Thyroid gland (tissue), 4 donors: Measurements from ENCODE around the gene INPP4A. TPM values are rescaled to one million over a fixed set of nuclear protein-coding genes. Genes with fewer than 3 reads are reported as not detected.

ENCODE experiments used
- DNase-seq, 2 donors: peaks; one replicate each; pipeline ENCODE4 v3.0.0-alpha.2; 2019
- H3K27ac ChIP-seq, 3 donors: fragments of 200-600 bp; sonication (generic); 1 replicate in 2 of 3; 2 replicates in 1 of 3; pipeline ENCODE4 v1.5.1; 2016 to 2019; ENCODE audit warnings: mild to moderate bottlenecking in 1 of 3, moderate library complexity in 1 of 3
- H3K27me3 ChIP-seq: fragments of 200-600 bp; sonication (generic); one replicate; pipeline ENCODE4 v1.5.1; 2019
- H3K36me3 ChIP-seq, 2 donors: fragments of 200-600 bp; sonication (generic); one replicate each; pipeline ENCODE4 v1.5.1; 2016 to 2019
- H3K4me1 ChIP-seq, 2 donors: fragments of 200-600 bp; sonication (generic); one replicate each; pipeline ENCODE4 v1.5.1; 2017 to 2019
- H3K4me3 ChIP-seq, 3 donors: fragments of 200-600 bp; sonication (generic); replicated peaks in 1 of 3; 1 replicate in 2 of 3; 2 replicates in 1 of 3; pipeline ENCODE4 v1.5.1; 2016; ENCODE audit warnings: mild to moderate bottlenecking in 1 of 3
- H3K9me3 ChIP-seq: fragments of 200-600 bp; sonication (generic); one replicate; pipeline ENCODE4 v1.5.1; 2017
- POLR2A ChIP-seq, 2 donors: fragments of 450-650 bp; IDR thresholded peaks; one replicate each; pipeline ENCODE4 v1.6.1; 2017; ENCODE audit warnings: antibody characterized with exemption in 2 of 2, mild to moderate bottlenecking in 2 of 2, moderate library complexity in 1 of 2
- WGBS, 2 donors: methylation state at CpG; one replicate each; pipeline ENCODE4 v1.1.5; 2017; 5-methylcytosine and 5-hydroxymethylcytosine counted together
- intact Hi-C: fragments of 100-400 bp; cut with DNase I; formaldehyde crosslinking; loops from one replicate; pipeline ENCODE4 v1.15.1; 2023
- total RNA-seq, 4 donors: library from RNA; depleted of rRNA; stranded (reverse); fragments of >200 nt; gene quantifications; one replicate each; pipeline ENCODE4 v1.2.3, GENCODE V29; 2016
- TF ChIP-seq, protein P1 (sequence below), 6 experiments: fragments of 200-600 bp in 3 of 6; fragments of 450-650 bp in 3 of 6; sonication (generic) in 3 of 6; IDR thresholded peaks; one replicate each; pipeline ENCODE4 v1.5.1; 2016 to 2019; ENCODE audit warnings: antibody characterized with exemption in 6 of 6, mild to moderate bottlenecking in 2 of 6, inconsistent platforms in 1 of 6, moderate library complexity in 1 of 6

The INPP4A gene
- total RNA-seq, 4 donors from 2014 or later = 18.9 to 24.9 (median 23.8) TPM

DNA sequence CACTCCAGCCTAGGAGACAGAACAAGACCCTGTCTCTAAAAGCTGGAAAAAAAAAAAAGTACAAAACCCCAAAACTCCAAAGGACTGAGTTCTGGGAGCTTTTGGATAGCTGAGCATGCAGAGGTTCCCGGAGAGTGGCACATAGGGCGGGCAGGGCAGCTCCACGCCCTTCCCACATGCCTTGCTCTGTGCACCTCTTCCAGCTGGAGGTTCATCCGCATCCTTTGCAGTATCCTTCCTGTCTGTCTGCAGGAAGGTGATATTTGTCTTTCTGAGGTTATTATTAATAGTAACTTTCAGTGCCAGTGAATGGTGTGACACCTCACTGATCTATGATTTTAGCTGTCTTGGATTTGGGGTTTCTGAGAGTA, 70.2 kb downstream of the INPP4A start:
- DNase-seq = no peak
- H3K36me3 ChIP-seq = no peaks in the 10 kb centered on the region
- H3K4me3 ChIP-seq = no peak overlapping the region
- peaks cover 0 to 17% of the 10 kb centered on the region in 2 donors for H3K4me1 ChIP-seq
- TF ChIP-seq, protein P1, sequence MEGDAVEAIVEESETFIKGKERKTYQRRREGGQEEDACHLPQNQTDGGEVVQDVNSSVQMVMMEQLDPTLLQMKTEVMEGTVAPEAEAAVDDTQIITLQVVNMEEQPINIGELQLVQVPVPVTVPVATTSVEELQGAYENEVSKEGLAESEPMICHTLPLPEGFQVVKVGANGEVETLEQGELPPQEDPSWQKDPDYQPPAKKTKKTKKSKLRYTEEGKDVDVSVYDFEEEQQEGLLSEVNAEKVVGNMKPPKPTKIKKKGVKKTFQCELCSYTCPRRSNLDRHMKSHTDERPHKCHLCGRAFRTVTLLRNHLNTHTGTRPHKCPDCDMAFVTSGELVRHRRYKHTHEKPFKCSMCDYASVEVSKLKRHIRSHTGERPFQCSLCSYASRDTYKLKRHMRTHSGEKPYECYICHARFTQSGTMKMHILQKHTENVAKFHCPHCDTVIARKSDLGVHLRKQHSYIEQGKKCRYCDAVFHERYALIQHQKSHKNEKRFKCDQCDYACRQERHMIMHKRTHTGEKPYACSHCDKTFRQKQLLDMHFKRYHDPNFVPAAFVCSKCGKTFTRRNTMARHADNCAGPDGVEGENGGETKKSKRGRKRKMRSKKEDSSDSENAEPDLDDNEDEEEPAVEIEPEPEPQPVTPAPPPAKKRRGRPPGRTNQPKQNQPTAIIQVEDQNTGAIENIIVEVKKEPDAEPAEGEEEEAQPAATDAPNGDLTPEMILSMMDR (IDR thresholded peaks at IDR 0.05) = no peak
- TF ChIP-seq POLR2A (IDR thresholded peaks at IDR 0.05) = no peak
- no peaks in the 10 kb centered on the region for H3K9me3 ChIP-seq
- H3K27me3 ChIP-seq = no peaks in the 10 kb centered on the region
- WGBS, 2 donors = 85 to 98% methylated on average over 4 of the region's 4 CpGs
- intact Hi-C loops = no loop called here
- H3K27ac ChIP-seq = no peak overlapping the region

DNA sequence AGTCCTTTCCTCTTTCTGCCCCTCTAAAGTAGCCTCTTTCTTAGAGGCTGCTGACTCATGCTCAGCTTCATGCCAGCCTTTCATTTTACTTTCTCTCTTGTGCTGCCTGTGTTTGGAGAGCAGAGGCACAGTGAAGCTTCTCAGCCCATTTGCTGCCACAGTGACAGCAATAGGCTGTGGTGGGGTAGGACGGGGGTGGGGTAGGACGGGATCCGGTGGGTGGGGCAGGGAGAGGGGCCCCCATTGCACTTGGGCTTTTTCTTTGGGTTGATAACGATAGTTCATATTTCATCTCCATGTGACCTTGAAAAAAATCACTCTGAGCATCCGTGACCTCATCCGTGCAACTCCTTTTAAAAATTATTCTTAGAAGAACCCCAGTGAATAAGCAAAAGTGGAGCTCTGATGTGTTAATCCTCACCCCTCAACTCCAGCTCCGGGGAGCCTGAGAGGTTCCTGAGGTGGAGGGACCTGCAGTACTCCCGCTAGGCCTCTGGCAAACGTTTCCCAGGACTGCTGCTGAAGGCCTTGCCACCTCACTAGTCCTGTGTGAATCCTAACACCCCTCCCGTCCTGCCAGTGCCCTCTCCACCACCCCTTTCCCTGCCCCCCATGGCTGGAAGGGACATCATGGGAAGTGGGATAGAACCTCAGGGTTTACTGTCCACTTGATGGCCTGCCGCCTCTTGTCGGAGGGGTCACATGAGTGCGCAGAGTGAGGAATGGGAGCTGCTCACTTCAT, 70.8 kb downstream of the INPP4A start:
- Histone ChIP-seq H3K4me1 (peaks cover 0 to 17% of the 10 kb centered on the region in 2 donors), H3K36me3 (no peaks in the 10 kb centered on the region), H3K27ac (no peak overlapping the region), H3K9me3 (no peaks in the 10 kb centered on the region), H3K27me3 (no peaks in the 10 kb centered on the region), H3K4me3 (no peak overlapping the region)
- TF ChIP-seq, protein P1 (IDR thresholded peaks at IDR 0.05) = no peak
- TF ChIP-seq POLR2A (IDR thresholded peaks at IDR 0.05) = no peak
- WGBS, 2 donors = 80 to 81% methylated on average over 13 of the region's 13 CpGs
- DNase-seq = no peak
- intact Hi-C loops = no loop called here

DNA sequence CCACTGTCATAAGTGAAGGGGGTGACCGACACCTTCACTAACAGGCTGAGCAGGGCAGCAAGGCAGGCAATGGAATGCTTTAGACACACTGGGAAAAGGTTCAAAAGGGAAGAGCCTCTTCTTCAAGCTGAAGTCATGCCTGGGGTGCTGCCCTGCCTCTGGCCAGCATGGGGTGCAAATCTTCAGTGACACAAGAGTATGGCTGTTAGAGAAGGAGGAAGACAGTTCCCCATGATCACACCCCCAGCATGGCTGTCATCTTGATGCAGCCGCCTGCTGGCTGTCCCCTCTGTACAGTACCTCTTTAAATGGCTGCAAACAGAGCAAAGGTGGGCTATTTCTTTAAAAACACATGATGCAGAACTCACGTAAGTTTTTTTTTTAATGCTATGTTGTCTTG, 71.9 kb downstream of the INPP4A start:
- Histone ChIP-seq H3K27ac (no peak overlapping the region), H3K4me3 (no peak overlapping the region), H3K4me1 (peaks cover 0 to 17% of the 10 kb centered on the region in 2 donors), H3K36me3 (no peaks in the 10 kb centered on the region), H3K9me3 (no peaks in the 10 kb centered on the region), H3K27me3 (no peaks in the 10 kb centered on the region)
- WGBS, 2 donors = 80 to 100% methylated on average over 3 of the region's 3 CpGs
- no peak for DNase-seq
- TF ChIP-seq, protein P1 (IDR thresholded peaks at IDR 0.05) = no peak
- TF ChIP-seq POLR2A (IDR thresholded peaks at IDR 0.05) = no peak
- intact Hi-C loops = no loop called here

GRCh38 chr2:98517636-98518035, 73.0 kb downstream of the INPP4A start:
- WGBS, 2 donors = 88 to 90% methylated on average over 2 of the region's 2 CpGs
- Histone ChIP-seq H3K4me1 (peaks cover 0 to 17% of the 10 kb centered on the region in 2 donors), H3K9me3 (no peaks in the 10 kb centered on the region), H3K4me3 (no peak overlapping the region), H3K27me3 (no peaks in the 10 kb centered on the region), H3K36me3 (no peaks in the 10 kb centered on the region), H3K27ac (no peak overlapping the region)
- DNase-seq = no peak
- intact Hi-C loops = no loop called here
- TF ChIP-seq, protein P1 (IDR thresholded peaks at IDR 0.05) = no peak
- TF ChIP-seq POLR2A (IDR thresholded peaks at IDR 0.05) = no peak

DNA sequence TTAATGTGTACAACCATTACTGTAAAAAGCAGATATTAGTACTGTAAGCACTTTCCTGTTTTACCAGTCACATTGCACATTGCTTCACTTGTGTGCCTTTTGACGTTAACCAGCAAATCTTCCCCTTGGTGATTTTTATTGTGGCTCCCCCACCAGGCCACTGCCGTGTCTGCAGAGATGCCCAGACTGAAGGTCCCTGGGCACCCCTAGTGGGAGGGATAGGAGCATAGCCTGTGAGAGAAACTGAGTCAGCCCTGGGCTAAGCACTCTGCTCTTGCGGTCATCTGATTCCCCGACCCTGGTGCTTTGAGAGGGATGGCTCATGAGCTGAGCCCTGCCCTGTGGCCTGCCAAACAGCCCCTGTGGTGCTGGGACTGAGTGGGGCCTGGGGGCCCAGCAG, 73.4 kb downstream of the INPP4A start:
- no peak overlapping the region for H3K27ac ChIP-seq
- TF ChIP-seq POLR2A (IDR thresholded peaks at IDR 0.05) = no peak
- TF ChIP-seq, protein P1 (IDR thresholded peaks at IDR 0.05) = no peak
- H3K4me3 ChIP-seq = no peak overlapping the region
- no peaks in the 10 kb centered on the region for H3K36me3 ChIP-seq
- peaks cover 0 to 17% of the 10 kb centered on the region in 2 donors for H3K4me1 ChIP-seq
- DNase-seq = no peak
- H3K9me3 ChIP-seq = no peaks in the 10 kb centered on the region
- intact Hi-C loops = no loop called here
- no peaks in the 10 kb centered on the region for H3K27me3 ChIP-seq
- WGBS, 2 donors = 74 to 83% methylated on average over 4 of the region's 4 CpGs
